ENCODE data around the gene BAZ1B. TPM values are rescaled to one million over a fixed set of nuclear protein-coding genes. Genes with fewer than 3 reads are reported as not detected.
"Not testable (repeated sequence)": the region's sequence is repeated elsewhere in the genome, so short reads cannot be mapped to it uniquely, and the experiment has no call there.

Gene BAZ1B
- total RNA-seq, 4 donors from 2014 or later: 31.2 to 47.0 (median 42.0) TPM

DNA sequence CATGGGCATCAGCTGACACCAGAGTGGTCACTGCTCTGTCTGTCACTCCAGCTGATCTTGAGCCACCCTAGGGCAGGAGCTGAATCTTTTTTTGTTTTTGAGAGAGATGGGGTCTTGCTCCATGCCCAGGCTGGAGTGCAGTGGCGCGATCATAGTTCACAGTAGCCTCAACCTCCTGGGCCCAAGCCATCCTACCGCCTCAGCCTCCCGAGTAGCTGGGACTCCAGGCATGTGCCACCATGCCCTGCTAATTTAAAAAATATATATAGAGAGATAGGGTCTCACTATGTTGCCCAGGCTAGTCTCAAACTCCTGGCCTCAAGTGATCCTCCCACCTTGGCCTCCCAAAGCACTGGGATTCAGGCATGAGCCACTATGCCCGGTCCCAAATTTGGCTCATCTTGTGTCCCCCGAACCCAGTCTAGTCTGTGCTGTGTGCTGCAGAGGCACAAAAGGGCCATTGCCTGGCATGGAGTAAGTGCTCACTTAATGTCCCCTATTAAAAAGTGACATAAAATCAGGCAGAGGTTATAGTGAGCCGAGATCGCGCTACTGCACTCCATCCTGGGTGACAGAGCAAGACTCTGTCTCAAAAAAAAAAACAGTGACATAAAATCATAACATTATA, 96.6 kb downstream of the BAZ1B start:
- H3K27ac ChIP-seq: no peak overlapping the region

DNA sequence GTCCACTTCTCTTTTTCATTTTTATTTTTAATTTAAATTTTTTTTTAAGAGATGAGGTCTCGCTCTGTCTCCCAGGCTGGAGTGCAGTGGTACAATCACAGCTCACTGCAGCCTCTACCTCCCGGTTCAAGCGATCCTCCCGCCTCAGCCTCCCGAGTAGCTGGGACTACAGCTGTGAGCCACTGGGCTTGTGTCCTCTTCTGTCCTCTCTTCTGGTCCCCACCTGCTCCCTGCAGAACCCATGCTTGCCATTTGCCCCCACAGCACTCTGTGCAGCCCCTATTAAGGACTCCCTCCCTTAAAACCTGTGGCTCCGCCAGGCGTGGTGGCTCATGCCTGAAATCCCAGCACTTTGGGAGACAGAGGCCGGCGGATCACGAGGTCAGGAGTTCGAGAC, 97.6 kb downstream of the BAZ1B start:
- in situ Hi-C loops (cut with MboI; ENCODE audit: low sequenced_read_pairs in 4 of 4) (no loop called here), intact Hi-C loops (cut with DNase I; ENCODE audit: low total_unique reads) (no loop called here)
- ATAC-seq (no peak), DNase-seq (no peak)
- H3K4me3 ChIP-seq: peak overlapping the region; percentile 36 to 52 (median 41)
- no peaks in the 10 kb centered on the region for H3K36me3 ChIP-seq
- no peak for TF ChIP-seq POLR2A (IDR thresholded peaks at IDR 0.05)
- TF ChIP-seq, protein P1, sequence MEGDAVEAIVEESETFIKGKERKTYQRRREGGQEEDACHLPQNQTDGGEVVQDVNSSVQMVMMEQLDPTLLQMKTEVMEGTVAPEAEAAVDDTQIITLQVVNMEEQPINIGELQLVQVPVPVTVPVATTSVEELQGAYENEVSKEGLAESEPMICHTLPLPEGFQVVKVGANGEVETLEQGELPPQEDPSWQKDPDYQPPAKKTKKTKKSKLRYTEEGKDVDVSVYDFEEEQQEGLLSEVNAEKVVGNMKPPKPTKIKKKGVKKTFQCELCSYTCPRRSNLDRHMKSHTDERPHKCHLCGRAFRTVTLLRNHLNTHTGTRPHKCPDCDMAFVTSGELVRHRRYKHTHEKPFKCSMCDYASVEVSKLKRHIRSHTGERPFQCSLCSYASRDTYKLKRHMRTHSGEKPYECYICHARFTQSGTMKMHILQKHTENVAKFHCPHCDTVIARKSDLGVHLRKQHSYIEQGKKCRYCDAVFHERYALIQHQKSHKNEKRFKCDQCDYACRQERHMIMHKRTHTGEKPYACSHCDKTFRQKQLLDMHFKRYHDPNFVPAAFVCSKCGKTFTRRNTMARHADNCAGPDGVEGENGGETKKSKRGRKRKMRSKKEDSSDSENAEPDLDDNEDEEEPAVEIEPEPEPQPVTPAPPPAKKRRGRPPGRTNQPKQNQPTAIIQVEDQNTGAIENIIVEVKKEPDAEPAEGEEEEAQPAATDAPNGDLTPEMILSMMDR (IDR thresholded peaks at IDR 0.05 in 4 of 5, conservative IDR thresholded peaks at IDR 0.05 in 1 of 5): no peak
- peaks cover 4 to 7% of the 10 kb centered on the region in 2 donors for H3K4me1 ChIP-seq
- peak overlapping the region in 1 of 4 donors; percentile 12 for H3K27ac ChIP-seq
- H3K27me3 ChIP-seq: no peaks in the 10 kb centered on the region
- H3K9me3 ChIP-seq: no peaks in the 10 kb centered on the region

More for the DNA sequence above, 96.6 kb downstream of the BAZ1B start:
- Histone ChIP-seq H3K9me3 (no peaks in the 10 kb centered on the region), H3K36me3 (no peaks in the 10 kb centered on the region), H3K4me3 (no peak overlapping the region), H3K27me3 (no peaks in the 10 kb centered on the region), H3K4me1 (peaks cover 4 to 7% of the 10 kb centered on the region in 2 donors)
- in situ Hi-C loops (cut with MboI; ENCODE audit: low sequenced_read_pairs in 4 of 4) (no loop called here), intact Hi-C loops (cut with DNase I; ENCODE audit: low total_unique reads) (no loop called here)
- no peak for DNase-seq
- TF ChIP-seq, protein P1 (IDR thresholded peaks at IDR 0.05 in 4 of 5, conservative IDR thresholded peaks at IDR 0.05 in 1 of 5): no peak
- TF ChIP-seq POLR2A (IDR thresholded peaks at IDR 0.05): no peak
- ATAC-seq: no peak

DNA sequence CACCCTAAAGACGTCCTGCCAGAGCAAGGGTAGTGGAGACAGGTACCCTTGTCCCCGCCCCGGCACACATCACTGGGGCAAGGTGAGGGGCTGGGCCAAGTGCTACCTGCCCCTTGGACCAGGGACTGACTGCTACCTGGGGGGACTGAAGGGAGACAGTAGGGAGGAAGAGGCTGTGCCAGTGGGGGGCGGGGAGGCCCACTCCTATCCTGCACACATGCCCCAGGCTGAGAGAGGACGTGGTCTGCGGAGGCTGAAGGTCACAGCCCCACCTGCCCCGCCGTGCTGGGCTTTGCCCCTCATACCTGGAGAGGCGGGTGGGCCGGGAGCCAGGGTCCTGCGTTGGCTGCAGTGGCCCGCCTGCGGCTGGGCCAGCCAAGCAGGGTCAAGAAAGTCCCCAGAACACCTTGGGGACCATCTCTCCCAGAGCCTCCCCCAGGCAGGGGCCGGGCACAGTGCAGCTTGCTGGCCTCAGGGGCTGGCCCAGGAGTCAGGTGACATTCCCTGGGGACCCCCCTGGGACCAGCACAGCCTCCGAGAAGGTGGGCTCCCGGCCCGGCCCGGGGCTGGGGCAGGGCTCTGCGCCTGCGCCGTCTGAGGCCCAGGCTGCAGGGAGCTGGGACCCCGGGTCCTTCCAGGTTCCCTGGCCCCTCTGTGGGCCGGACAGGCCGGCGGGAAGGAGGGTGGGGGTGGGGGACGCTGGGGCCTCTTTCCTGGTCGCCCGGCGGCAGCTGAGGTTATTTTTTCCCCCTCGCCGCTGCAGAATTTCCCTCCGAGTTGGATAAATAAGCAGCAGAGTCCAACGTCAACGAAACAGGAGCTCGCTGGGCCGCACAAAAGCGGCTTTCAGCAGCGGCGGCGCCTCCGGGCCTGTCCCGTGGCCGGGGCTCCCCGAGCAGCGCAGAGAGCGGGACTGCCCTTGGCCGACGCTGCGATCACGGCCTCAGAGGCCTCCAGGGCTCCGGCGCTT, 98.3 kb downstream of the BAZ1B start:
- Histone ChIP-seq H3K9me3 (no peaks in the 10 kb centered on the region), H3K27me3 (no peaks in the 10 kb centered on the region), H3K36me3 (no peaks in the 10 kb centered on the region), H3K4me1 (peaks cover 2 to 4% of the 10 kb centered on the region in 2 donors), H3K27ac (peak overlapping the region in 1 of 4 donors; percentile 12), H3K4me3 (peak overlapping the region; percentile 36 to 52 (median 41))
- ATAC-seq (peak; percentile 28 to 37), DNase-seq (no peak)
- in situ Hi-C loops (cut with MboI; ENCODE audit: low sequenced_read_pairs in 4 of 4) (no loop called here), intact Hi-C loops (cut with DNase I; ENCODE audit: low total_unique reads) (no loop called here)
- TF ChIP-seq, protein P1 (IDR thresholded peaks at IDR 0.05 in 4 of 5, conservative IDR thresholded peaks at IDR 0.05 in 1 of 5): no peak
- no peak for TF ChIP-seq POLR2A (IDR thresholded peaks at IDR 0.05)

DNA sequence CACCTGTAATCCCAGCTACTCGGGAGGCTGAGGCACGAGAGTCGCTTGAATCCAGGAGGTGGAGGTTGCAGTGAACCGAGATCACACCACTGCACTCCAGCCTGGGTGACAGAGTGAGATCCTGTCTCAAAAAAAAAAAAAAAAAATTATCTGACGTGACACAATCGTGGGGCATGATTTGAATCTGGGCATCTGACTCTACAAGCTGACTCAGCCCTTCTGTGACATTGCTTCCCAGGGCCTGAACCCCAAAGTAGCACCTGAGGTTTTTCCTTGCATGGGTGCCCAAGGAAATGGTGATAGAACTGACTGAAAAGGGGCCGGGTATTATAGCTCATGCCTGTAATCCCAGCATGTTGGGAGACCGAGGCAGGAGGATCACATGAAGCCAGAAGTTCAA, 101.5 kb downstream of the BAZ1B start:
- in situ Hi-C loops (cut with MboI; ENCODE audit: low sequenced_read_pairs in 4 of 4); H3K27ac ChIP-seq; H3K36me3 ChIP-seq; ATAC-seq; DNase-seq; intact Hi-C loops (cut with DNase I; ENCODE audit: low total_unique reads); H3K4me3 ChIP-seq; H3K9me3 ChIP-seq; H3K4me1 ChIP-seq; H3K27me3 ChIP-seq: not testable (repeated sequence)

DNA sequence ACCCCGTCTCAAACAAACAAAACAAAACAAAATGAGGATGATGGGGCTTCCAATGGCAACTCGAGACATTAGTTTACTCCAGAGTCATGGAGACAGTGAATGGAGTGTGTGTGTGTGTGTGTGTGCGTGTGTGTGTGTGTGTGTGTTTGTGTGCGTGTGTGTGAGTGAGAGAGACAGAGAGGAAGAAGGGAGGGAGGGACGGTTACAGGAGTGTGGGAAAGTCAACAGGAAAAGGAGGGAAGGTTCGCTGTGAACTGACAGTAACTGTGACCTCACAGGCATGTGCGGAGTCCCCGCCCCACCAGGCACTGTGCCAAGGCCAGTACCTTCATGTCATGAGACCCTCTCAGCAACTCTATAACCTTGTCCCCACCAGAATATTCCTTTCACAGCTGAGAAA, 102.1 kb downstream of the BAZ1B start:
- DNase-seq; H3K27ac ChIP-seq; H3K9me3 ChIP-seq; H3K36me3 ChIP-seq; intact Hi-C loops (cut with DNase I; ENCODE audit: low total_unique reads); in situ Hi-C loops (cut with MboI; ENCODE audit: low sequenced_read_pairs in 4 of 4); ATAC-seq; H3K27me3 ChIP-seq; H3K4me1 ChIP-seq; H3K4me3 ChIP-seq: not testable (repeated sequence)
